Esophagus squamous epithelium (tissue), 5 donors: ENCODE measurements around the gene INTS4. TPM values are rescaled to one million over a fixed set of nuclear protein-coding genes. Genes with fewer than 3 reads are reported as not detected.

Experiments used
- DNase-seq: peaks from one replicate; lab custom pipeline; 2025; lab: John Stamatoyannopoulos, UW
- H3K27ac ChIP-seq, 4 donors: fragments of 200-600 bp; sonication (generic); one replicate each; pipeline ENCODE4 v1.5.1; 2016 to 2019; ENCODE audit warnings: mild to moderate bottlenecking in 1 of 4
- H3K27me3 ChIP-seq, 4 donors: fragments of 200-600 bp; sonication (generic); 1 replicate in 3 of 4; 2 replicates in 1 of 4; pipeline versions ENCODE4 v1.5.1 to v1.6.0; 2017 to 2021; ENCODE audit warnings: antibody characterized with exemption in 1 of 4
- H3K36me3 ChIP-seq, 3 donors: fragments of 200-600 bp; sonication (generic); one replicate each; pipeline ENCODE4 v1.5.1; 2016 to 2019
- H3K4me1 ChIP-seq, 3 donors: fragments of 200-600 bp; sonication (generic); one replicate each; pipeline ENCODE4 v1.5.1; 2017 to 2019
- H3K4me3 ChIP-seq, 4 donors: fragments of 200-600 bp; sonication (generic); 1 replicate in 3 of 4; 2 replicates in 1 of 4; pipeline ENCODE4 v1.5.1; 2016 to 2019; ENCODE audit warnings: mild to moderate bottlenecking in 2 of 4, moderate library complexity in 1 of 4
- H3K9me3 ChIP-seq, 3 donors: fragments of 200-600 bp; sonication (generic); one replicate each; pipeline ENCODE4 v1.5.1; 2016 to 2019
- POLR2A ChIP-seq, 4 donors: fragments of 450-650 bp; IDR thresholded peaks; one replicate each; pipeline ENCODE4 v1.6.1; 2017; ENCODE audit warnings: antibody characterized with exemption in 4 of 4, mild to moderate bottlenecking in 4 of 4, moderate library complexity in 3 of 4
- WGBS, 2 donors: methylation state at CpG; one replicate each; pipeline ENCODE4 v1.1.5; 2018; 5-methylcytosine and 5-hydroxymethylcytosine counted together
- intact Hi-C: fragments of 100-400 bp; cut with DNase I; formaldehyde crosslinking; loops from one replicate; pipeline ENCODE4 v1.15.0; 2022
- small RNA-seq, 4 donors: library from RNA; depleted of rRNA; stranded (forward); fragments of <200 nt; gene quantifications; one replicate each; pipeline ENCODE3, GENCODE V24; 2016
- total RNA-seq, 4 donors: library from RNA; depleted of rRNA; stranded (reverse); fragments of >200 nt; gene quantifications; one replicate each; pipeline ENCODE4 v1.1.0, GENCODE V29; 2016
- TF ChIP-seq, protein P1 (sequence below), 6 experiments: fragments of 450-650 bp in 4 of 6; fragments of 200-600 bp in 2 of 6; sonication (generic) in 2 of 6; IDR thresholded peaks; one replicate each; pipeline ENCODE4 v1.5.1; 2016 to 2019; ENCODE audit warnings: antibody characterized with exemption in 6 of 6, mild to moderate bottlenecking in 4 of 6, moderate library complexity in 4 of 6
- donor health status: DM: yes; HTN: yes; CAD: no.

Gene INTS4
- total RNA-seq, 4 donors from 2014 or later, result 12.8 to 21.9 (median 17.9) TPM

DNA sequence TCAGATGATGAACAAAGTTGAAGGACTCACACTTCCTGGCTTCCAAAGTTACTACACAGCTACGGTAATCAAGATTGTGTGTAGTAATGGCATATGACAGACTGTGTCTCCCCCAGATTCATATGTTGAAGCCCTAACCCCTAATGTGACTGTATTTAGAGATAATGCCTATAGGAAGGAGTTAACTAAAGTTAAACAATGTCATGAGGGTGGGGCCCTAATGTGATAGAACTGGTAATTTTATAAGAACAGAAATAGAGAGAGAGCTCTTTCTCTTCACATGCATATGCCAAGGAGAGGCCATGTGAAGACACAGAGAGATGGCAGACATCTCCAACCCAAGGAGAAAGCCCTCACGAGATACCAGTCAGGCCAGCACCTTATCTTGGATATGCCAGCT, 165.5 kb downstream of the INTS4 start:
- TF ChIP-seq, protein P1, sequence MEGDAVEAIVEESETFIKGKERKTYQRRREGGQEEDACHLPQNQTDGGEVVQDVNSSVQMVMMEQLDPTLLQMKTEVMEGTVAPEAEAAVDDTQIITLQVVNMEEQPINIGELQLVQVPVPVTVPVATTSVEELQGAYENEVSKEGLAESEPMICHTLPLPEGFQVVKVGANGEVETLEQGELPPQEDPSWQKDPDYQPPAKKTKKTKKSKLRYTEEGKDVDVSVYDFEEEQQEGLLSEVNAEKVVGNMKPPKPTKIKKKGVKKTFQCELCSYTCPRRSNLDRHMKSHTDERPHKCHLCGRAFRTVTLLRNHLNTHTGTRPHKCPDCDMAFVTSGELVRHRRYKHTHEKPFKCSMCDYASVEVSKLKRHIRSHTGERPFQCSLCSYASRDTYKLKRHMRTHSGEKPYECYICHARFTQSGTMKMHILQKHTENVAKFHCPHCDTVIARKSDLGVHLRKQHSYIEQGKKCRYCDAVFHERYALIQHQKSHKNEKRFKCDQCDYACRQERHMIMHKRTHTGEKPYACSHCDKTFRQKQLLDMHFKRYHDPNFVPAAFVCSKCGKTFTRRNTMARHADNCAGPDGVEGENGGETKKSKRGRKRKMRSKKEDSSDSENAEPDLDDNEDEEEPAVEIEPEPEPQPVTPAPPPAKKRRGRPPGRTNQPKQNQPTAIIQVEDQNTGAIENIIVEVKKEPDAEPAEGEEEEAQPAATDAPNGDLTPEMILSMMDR (IDR thresholded peaks at IDR 0.05), result no peak
- TF ChIP-seq POLR2A (IDR thresholded peaks at IDR 0.05), result no peak
- intact Hi-C loops, result no loop called here
- no peaks in the 10 kb centered on the region for H3K36me3 ChIP-seq
- peaks cover 0 to under 1% (median 0%) of the 10 kb centered on the region in 3 donors for H3K4me1 ChIP-seq
- no peak overlapping the region for H3K4me3 ChIP-seq
- H3K27ac ChIP-seq, result no peak overlapping the region
- WGBS, 2 donors, result 88 to 97% methylated on average over 2 of the region's 2 CpGs
- no peaks in the 10 kb centered on the region for H3K9me3 ChIP-seq
- no peaks in the 10 kb centered on the region for H3K27me3 ChIP-seq
- no peak for DNase-seq

Small RNAs within 50 kb of the gene (small RNA-seq; reads per million reads assigned to genes)
- gene AP002812.4, result 0 to 0.14 (median 0) reads per million in 4 donors

Other genes starting within 250 kb of the INTS4 start
- 10 to 100 TPM; 14.7 to 37.8 (median 29.1) TPM for gene RSF1, start 173.9 kb downstream of the INTS4 start, total RNA-seq
- gene AAMDC, start 173.5 kb downstream of the INTS4 start, total RNA-seq, result 10 to 100 TPM in 1 of 4 donors, 1 to 10 TPM in 2, under 1 TPM in 1; 0.83 to 15.4 (median 2.2) TPM
- 1 to 10 TPM in 2 of 4 donors, under 1 TPM in 2; 0.49 to 7.7 (median 1.00) TPM for gene KCTD14, start 28.6 kb upstream of the INTS4 start, total RNA-seq
- not detected for gene THRSP, start 69.2 kb upstream of the INTS4 start, total RNA-seq
- gene NDUFC2, start 85.2 kb upstream of the INTS4 start, total RNA-seq, result 10 to 100 TPM; 67.8 to 86.3 (median 76.0) TPM
- 10 to 100 TPM; 13.9 to 30.5 (median 27.3) TPM for gene ALG8, start 145.0 kb upstream of the INTS4 start, total RNA-seq
- 10 to 100 TPM in 3 of 4 donors, 1 to 10 TPM in 1; 9.7 to 16.0 (median 11.3) TPM for gene KCTD21, start 194.0 kb upstream of the INTS4 start, total RNA-seq
- 1 to 10 TPM; 4.5 to 7.0 (median 6.1) TPM for gene USP35, start 194.3 kb upstream of the INTS4 start, total RNA-seq